ENCODE measurements around the gene CCDC28B. TPM values are rescaled to one million over a fixed set of nuclear protein-coding genes. Genes with fewer than 3 reads are reported as not detected.

CCDC28B gene
- polyA plus RNA-seq, 3 donors, result 2.5 to 5.6 (median 3.7) TPM

DNA sequence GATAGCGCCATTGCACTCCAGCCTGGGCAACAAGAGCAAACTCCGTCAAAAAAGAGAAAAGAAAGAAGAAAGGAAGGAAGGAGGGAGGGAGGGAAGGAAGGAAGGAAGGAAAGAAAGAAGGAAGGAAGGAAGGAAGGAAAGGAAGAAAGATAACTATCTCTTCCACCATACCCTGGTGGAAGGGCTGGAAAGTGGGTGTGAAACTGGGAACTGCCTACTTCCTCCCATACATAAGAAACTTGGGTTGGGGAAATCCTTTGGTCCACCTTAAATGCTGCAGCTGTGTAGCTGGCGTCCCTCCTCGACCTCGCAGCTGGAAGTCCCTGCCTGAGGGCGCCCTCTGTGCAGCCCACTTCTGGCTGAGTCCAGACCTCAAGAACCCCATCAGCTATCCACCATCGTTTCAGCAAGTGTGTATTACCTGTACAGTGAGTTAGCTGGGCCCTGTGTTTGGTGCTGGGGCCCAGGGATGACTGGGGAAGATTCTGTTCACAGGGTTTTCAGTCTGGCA lies 42.0 kb downstream of the CCDC28B start:
- 27% methylated on average over 6 of the region's 7 CpGs for WGBS (ENCODE audit: insufficient coverage)
- Mint-ChIP-seq H3K27ac (no peak overlapping the region), H3K9me3 (peaks cover 0 to 4% (median 1%) of the 10 kb centered on the region in 7 donors), H3K36me3 (peaks cover 0 to 2% of the 10 kb centered on the region in 2 donors), H3K4me3 (peak overlapping the region in 1 of 2 donors; percentile 88), H3K4me1 (peaks cover 24% of the 10 kb centered on the region), H3K27me3 (ENCODE audit: low read depth in 3 of 3) (peaks cover 26 to 33% (median 29%) of the 10 kb centered on the region in 3 donors)
- TF ChIP-seq, protein P1, sequence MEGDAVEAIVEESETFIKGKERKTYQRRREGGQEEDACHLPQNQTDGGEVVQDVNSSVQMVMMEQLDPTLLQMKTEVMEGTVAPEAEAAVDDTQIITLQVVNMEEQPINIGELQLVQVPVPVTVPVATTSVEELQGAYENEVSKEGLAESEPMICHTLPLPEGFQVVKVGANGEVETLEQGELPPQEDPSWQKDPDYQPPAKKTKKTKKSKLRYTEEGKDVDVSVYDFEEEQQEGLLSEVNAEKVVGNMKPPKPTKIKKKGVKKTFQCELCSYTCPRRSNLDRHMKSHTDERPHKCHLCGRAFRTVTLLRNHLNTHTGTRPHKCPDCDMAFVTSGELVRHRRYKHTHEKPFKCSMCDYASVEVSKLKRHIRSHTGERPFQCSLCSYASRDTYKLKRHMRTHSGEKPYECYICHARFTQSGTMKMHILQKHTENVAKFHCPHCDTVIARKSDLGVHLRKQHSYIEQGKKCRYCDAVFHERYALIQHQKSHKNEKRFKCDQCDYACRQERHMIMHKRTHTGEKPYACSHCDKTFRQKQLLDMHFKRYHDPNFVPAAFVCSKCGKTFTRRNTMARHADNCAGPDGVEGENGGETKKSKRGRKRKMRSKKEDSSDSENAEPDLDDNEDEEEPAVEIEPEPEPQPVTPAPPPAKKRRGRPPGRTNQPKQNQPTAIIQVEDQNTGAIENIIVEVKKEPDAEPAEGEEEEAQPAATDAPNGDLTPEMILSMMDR (IDR thresholded peaks at IDR 0.05), result no peak
- Histone ChIP-seq H3K79me2 (ENCODE audit: insufficient read depth, low read length) (no peaks in the 10 kb centered on the region), H4K20me1 (ENCODE audit: insufficient read depth, low read length) (no peaks in the 10 kb centered on the region), H3K27me3 (ENCODE audit: control insufficient read depth in 2 of 2, insufficient read depth in 2 of 2, low read length in 2 of 2) (peaks cover 0 to 30% of the 10 kb centered on the region in 2 donors), H3K4me1 (ENCODE audit: control insufficient read depth in 1 of 2, insufficient read depth in 2 of 2, low read length in 2 of 2) (peaks cover 20 to 29% of the 10 kb centered on the region in 2 donors), H2AFZ (ENCODE audit: insufficient read depth, low read depth, low read length, poor library complexity, severe bottlenecking) (no peak overlapping the region), H3K4me3 (replicated peaks in 1 of 3; ENCODE audit: low read depth in 2 of 3, low read length in 3 of 3) (no peak overlapping the region), H3K4me2 (replicated peaks; ENCODE audit: extremely low read depth, low read length, poor library complexity, severe bottlenecking) (peak overlapping the region; percentile 19), H3K27ac (ENCODE audit: low read depth in 1 of 2, low read length in 2 of 2) (no peak overlapping the region), H3K36me3 (replicated peaks in 1 of 2; ENCODE audit: control insufficient read depth in 1 of 2, insufficient read depth in 2 of 2, low read length in 2 of 2) (no peaks in the 10 kb centered on the region), H3K9ac (ENCODE audit: insufficient read depth, low read length, poor library complexity, severe bottlenecking) (no peak overlapping the region), H3K9me3 (replicated peaks in 1 of 2; ENCODE audit: control insufficient read depth in 1 of 2, insufficient read depth in 1 of 2, low read length in 2 of 2) (no peaks in the 10 kb centered on the region)
- DNase-seq, result peak in 2 of 3 donors; percentile 27 to 38
- intact Hi-C loops (cut with micrococcal nuclease), result no loop called here

DNA sequence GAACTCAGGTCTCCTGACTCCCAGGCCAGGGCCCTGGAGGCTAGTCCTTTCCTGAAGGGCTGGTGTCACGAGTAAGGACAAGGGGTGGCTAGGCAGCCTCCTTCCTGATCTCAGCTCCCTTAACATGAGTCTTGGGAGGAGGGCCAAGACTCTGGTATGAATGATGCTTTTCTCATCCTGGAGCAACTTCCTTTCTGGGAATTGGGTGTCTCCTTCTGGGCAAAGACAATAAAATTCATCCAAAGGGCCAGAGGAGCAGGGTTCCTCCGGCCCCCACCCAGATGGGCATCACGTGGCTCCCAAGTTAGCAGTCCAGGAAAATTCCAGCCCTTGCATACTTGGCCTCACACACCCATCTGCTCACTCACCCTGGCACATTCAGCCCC lies 46.5 kb downstream of the CCDC28B start, which contains the start of gene FAM167B:
FAM167B (plus strand) TSS at position 335 of the 386 bp plus-strand sequence. CDS start 200 bp downstream, outside the sequence.
- Histone ChIP-seq H3K4me1 (ENCODE audit: control insufficient read depth in 1 of 2, insufficient read depth in 2 of 2, low read length in 2 of 2) (peaks cover 9 to 26% of the 10 kb centered on the region in 2 donors), H3K4me2 (replicated peaks; ENCODE audit: extremely low read depth, low read length, poor library complexity, severe bottlenecking) (no peak within 1 kb of the TSS)
- WGBS (ENCODE audit: insufficient coverage), result 92% methylated on average over 2 of the region's 3 CpGs

More for the DNA sequence above, 46.5 kb downstream of the CCDC28B start, which contains the start of gene FAM167B:
- Histone ChIP-seq H3K27me3 (ENCODE audit: control insufficient read depth in 2 of 2, insufficient read depth in 2 of 2, low read length in 2 of 2) (peaks cover 0 to 15% of the 10 kb centered on the region in 2 donors), H3K79me2 (ENCODE audit: insufficient read depth, low read length) (no peaks in the 10 kb centered on the region), H3K9me3 (replicated peaks in 1 of 2; ENCODE audit: control insufficient read depth in 1 of 2, insufficient read depth in 1 of 2, low read length in 2 of 2) (no peaks in the 10 kb centered on the region), H3K4me3 (replicated peaks in 1 of 3; ENCODE audit: low read depth in 2 of 3, low read length in 3 of 3) (no peak within 1 kb of the TSS), H2AFZ (ENCODE audit: insufficient read depth, low read depth, low read length, poor library complexity, severe bottlenecking) (peak within 1 kb of the TSS; percentile 70), H3K27ac (ENCODE audit: low read depth in 1 of 2, low read length in 2 of 2) (no peak within 1 kb of the TSS), H3K9ac (ENCODE audit: insufficient read depth, low read length, poor library complexity, severe bottlenecking) (no peak within 1 kb of the TSS), H3K36me3 (replicated peaks in 1 of 2; ENCODE audit: control insufficient read depth in 1 of 2, insufficient read depth in 2 of 2, low read length in 2 of 2) (no peaks in the 10 kb centered on the region), H4K20me1 (ENCODE audit: insufficient read depth, low read length) (no peaks in the 10 kb centered on the region)
- H3K27ac Mint-ChIP-seq, result peak within 1 kb of the TSS in 3 of 7 donors; percentile 50 to 70 (median 62)
- peaks cover 27% of the 10 kb centered on the region for H3K4me1 Mint-ChIP-seq
- H3K36me3 Mint-ChIP-seq, result peaks cover 0 to 2% of the 10 kb centered on the region in 2 donors
- DNase-seq, result no peak
- H3K4me3 Mint-ChIP-seq, result peak within 1 kb of the TSS in 1 of 2 donors; percentile 52
- H3K27me3 Mint-ChIP-seq (ENCODE audit: low read depth in 3 of 3), result peaks cover 15 to 38% (median 19%) of the 10 kb centered on the region in 3 donors
- H3K9me3 Mint-ChIP-seq, result peaks cover 0 to 4% (median 2%) of the 10 kb centered on the region in 7 donors
- TF ChIP-seq, protein P1 (IDR thresholded peaks at IDR 0.05), result no peak
- intact Hi-C loops (cut with micrococcal nuclease), result no loop called here
